HFFc6 (cell line): ENCODE measurements around the gene SUMF1. TPM values are rescaled to one million over a fixed set of nuclear protein-coding genes. Genes with fewer than 3 reads are reported as not detected.

Experiments
- DNase-seq: peaks from one replicate; pipeline ENCODE4 v3.0.0-alpha.2; 2018
- H3K27ac Mint-ChIP-seq: 2 replicates; pipeline ENCODE4 v1.8.0; 2020; ENCODE audit warnings: mild to moderate bottlenecking, mixed read lengths
- H3K27me3 Mint-ChIP-seq: 2 replicates; pipeline ENCODE4 v1.8.0; 2021; ENCODE audit warnings: mild to moderate bottlenecking, moderate library complexity, mixed read lengths; ENCODE audit not compliant: insufficient read depth
- H3K36me3 Mint-ChIP-seq: 2 replicates; pipeline ENCODE4 v1.8.0; 2021; ENCODE audit warnings: low read depth, mixed read lengths
- H3K4me1 Mint-ChIP-seq: 2 replicates; pipeline ENCODE4 v1.8.0; 2020; ENCODE audit warnings: low read depth, mixed read lengths
- H3K4me3 Mint-ChIP-seq: 2 replicates; pipeline ENCODE4 v1.8.0; 2020; ENCODE audit warnings: mild to moderate bottlenecking, moderate library complexity, mixed read lengths
- H3K9me3 Mint-ChIP-seq: 2 replicates; pipeline ENCODE4 v1.8.0; 2020; ENCODE audit warnings: mild to moderate bottlenecking, mixed read lengths
- total RNA-seq, 6 experiments: library from RNA; stranded (reverse); fragmentation: NEBNext Ultra II Directional; extraction: Animal tissue kit (Norgen Biotek cat#: 25700); gene quantifications; 2 replicates in 1 of 6; 3 replicates in 5 of 6; pipeline ENCODE4 v1.2.3, GENCODE V29; 2021
- TF ChIP-seq, protein P1 (sequence below): fragments of 200-600 bp; sonication (generic); IDR thresholded peaks from 2 replicates; pipeline ENCODE4 v1.5.0; 2021; ENCODE audit warnings: antibody characterized with exemption, mild to moderate bottlenecking

SUMF1 gene
- total RNA-seq, 6 experiments from 2014 or later, result 33.5 to 38.0 (median 36.0) TPM

DNA sequence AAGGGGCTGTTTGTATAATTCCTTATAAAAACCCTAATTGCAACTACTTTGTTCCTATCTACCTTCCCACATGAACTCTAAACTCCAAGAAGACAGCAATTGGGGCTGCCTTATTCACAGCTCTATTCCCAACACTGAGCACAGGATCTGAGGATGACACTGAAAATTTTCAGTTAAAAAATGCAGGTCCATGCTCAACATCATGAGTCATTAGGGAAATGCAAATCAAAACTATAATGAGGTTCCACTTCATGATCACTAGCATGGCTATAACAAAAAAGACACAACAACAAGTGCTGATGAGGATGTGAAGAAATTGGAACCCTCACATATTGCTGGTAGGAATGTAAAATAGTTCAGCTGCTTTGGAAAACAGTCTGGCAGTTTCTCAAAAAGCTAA lies 12.9 kb downstream of the SUMF1 start:
- no peak for DNase-seq
- no peak overlapping the region for H3K4me3 Mint-ChIP-seq
- no peaks in the 10 kb centered on the region for H3K36me3 Mint-ChIP-seq
- no peak overlapping the region; the same call in 1 of the 2 replicates for H3K27ac Mint-ChIP-seq
- H3K27me3 Mint-ChIP-seq, result no peaks in the 10 kb centered on the region
- H3K4me1 Mint-ChIP-seq, result peaks cover 13% of the 10 kb centered on the region
- TF ChIP-seq, protein P1, sequence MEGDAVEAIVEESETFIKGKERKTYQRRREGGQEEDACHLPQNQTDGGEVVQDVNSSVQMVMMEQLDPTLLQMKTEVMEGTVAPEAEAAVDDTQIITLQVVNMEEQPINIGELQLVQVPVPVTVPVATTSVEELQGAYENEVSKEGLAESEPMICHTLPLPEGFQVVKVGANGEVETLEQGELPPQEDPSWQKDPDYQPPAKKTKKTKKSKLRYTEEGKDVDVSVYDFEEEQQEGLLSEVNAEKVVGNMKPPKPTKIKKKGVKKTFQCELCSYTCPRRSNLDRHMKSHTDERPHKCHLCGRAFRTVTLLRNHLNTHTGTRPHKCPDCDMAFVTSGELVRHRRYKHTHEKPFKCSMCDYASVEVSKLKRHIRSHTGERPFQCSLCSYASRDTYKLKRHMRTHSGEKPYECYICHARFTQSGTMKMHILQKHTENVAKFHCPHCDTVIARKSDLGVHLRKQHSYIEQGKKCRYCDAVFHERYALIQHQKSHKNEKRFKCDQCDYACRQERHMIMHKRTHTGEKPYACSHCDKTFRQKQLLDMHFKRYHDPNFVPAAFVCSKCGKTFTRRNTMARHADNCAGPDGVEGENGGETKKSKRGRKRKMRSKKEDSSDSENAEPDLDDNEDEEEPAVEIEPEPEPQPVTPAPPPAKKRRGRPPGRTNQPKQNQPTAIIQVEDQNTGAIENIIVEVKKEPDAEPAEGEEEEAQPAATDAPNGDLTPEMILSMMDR, result no peak
- no peaks in the 10 kb centered on the region for H3K9me3 Mint-ChIP-seq

DNA sequence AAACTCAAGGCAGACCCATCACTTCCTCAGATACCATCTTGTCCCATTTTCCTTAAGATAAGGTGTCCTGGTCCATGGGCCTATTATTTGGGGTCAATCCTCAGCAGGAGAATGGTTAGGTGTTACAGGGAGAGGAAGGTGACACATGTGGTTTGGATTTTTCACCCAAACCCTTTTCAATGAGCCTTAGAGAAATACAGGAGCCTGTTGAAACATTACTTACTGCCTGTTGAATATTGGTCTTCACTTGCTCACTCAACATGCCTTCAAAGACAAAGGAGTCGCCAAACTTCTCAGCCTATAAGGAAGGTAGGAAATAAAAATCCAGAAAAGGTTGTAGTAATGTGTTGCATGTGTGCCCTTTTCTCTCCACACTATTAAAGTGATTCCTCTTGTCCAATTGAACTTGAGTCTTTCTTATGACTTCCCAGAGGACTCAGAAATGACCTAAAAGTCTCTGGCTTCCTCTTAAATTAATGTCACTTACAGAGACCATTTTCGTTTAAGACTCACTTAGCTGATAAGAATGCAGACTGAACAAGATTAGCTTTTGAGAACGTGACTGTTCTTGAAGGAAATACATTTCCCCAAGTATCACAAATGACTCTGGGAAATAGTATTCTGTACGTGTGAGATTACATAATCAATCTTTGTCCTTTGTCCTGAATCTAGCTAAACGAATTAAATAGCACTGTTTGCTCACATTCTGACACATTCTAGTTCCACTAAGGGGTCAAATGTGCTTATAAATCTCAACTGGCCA lies 17.8 kb downstream of the SUMF1 start:
- TF ChIP-seq, protein P1, result no peak
- Mint-ChIP-seq H3K4me3 (no peak overlapping the region), H3K36me3 (0 out of 2 replicates have a peak, but pooled peaks cover 5% of the 10 kb centered on the region), H3K27ac (no peak overlapping the region), H3K9me3 (no peaks in the 10 kb centered on the region), H3K27me3 (peaks cover 1% of the 10 kb centered on the region; the same call in 1 of the 2 replicates), H3K4me1 (peaks cover 5% of the 10 kb centered on the region)
- DNase-seq, result no peak

DNA sequence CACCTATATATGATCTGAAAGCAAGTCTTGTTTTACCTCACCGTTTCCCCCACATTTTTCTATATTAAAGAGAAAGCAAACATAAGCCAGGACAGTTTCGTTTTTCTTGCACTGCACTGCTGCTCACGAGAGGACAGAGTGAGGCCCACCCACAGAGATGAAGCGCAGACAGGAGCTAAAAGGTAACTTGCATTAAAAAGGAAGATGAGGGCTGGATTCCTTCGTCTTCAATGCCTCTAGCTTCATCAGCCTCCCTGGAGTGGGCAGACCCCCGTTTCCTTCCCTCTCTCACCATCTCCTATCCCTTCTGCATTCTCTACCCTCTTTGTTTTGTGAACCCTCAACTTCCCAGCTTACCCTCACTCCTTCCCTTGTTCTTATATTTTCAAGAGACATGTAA lies 18.9 kb downstream of the SUMF1 start:
- DNase-seq, result no peak
- Mint-ChIP-seq H3K9me3 (no peaks in the 10 kb centered on the region), H3K4me3 (no peak overlapping the region), H3K27ac (no peak overlapping the region), H3K27me3 (peaks cover 1% of the 10 kb centered on the region; the same call in 1 of the 2 replicates), H3K36me3 (0 out of 2 replicates have a peak, but pooled peaks cover 5% of the 10 kb centered on the region), H3K4me1 (no peaks in the 10 kb centered on the region)
- TF ChIP-seq, protein P1, result no peak

DNA sequence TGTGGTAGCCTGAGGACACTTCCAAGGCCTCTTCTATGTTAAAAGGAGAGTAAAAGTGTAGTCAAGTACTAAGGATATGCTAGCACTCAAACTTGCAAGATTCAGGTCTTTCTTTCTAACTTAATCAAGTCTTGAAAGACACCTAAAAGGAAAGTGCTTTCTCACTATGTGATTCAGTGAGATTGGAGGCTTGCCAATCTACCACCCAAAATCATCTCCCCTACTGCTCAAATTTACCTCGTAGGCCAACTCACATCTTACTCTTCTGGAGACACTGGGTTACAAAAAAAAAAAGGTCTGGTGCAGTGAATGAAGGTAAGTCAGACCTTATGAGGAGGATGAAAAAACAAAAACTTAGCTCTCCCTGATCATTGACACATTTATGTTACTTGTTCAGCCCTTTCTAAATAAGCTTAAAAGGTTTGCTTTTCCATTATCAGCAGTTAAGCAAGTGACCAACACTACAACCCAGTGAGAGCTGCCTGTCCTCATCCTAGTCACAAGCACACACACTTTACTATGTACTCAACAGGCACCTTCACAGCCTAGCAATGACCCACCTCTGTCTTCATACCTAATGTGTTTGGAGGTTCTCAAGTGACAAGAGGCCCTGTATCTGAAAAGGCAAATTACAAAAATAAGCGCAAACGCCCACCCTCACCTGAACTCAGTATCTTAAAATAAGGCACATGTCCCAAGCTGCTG lies 19.6 kb downstream of the SUMF1 start:
- H3K27me3 Mint-ChIP-seq, result peaks cover 1% of the 10 kb centered on the region; the same call in 1 of the 2 replicates
- H3K36me3 Mint-ChIP-seq, result 0 out of 2 replicates have a peak, but pooled peaks cover 5% of the 10 kb centered on the region
- no peaks in the 10 kb centered on the region for H3K4me1 Mint-ChIP-seq
- no peak overlapping the region for H3K4me3 Mint-ChIP-seq
- no peaks in the 10 kb centered on the region for H3K9me3 Mint-ChIP-seq
- TF ChIP-seq, protein P1, result no peak
- no peak overlapping the region for H3K27ac Mint-ChIP-seq
- DNase-seq, result no peak

DNA sequence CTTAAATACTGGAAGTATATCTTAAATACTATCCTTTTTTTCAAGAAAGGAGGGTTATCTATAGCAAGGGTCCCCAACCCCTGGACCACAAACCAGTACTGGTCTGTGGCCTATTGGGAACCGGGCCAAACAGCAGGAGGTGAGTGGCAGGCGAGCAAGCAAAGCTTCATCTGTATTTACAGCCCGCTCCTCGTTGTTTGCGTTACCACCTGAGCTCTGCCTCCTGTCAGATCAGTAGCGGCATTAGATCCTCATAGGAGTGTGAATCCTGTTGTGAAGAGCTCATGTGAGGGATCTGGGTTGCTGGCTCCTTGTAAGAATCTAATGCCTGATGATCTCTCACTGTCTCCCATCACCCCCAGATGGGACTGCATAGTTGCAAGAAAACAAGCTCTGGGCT lies 26.1 kb downstream of the SUMF1 start:
- DNase-seq, result no peak
- Mint-ChIP-seq H3K9me3 (no peaks in the 10 kb centered on the region), H3K27ac (peak overlapping the region; percentile 77; the same call in 1 of the 2 replicates), H3K27me3 (no peaks in the 10 kb centered on the region), H3K4me3 (peak overlapping the region; percentile 60; the same call in 1 of the 2 replicates), H3K36me3 (no peaks in the 10 kb centered on the region), H3K4me1 (peaks cover 18% of the 10 kb centered on the region)
- TF ChIP-seq, protein P1, result no peak
